Body of pancreas (tissue), 4 donors: ENCODE measurements around the gene PTPRD.

Experiments
- CTCF ChIP-seq, 7 experiments: fragments of 450-650 bp in 4 of 7; fragments of 200-600 bp in 3 of 7; sonication (generic) in 3 of 7; IDR thresholded peaks; one replicate each; pipeline ENCODE4 v1.5.1; 2016 to 2019; ENCODE audit warnings: antibody characterized with exemption in 7 of 7
- POLR2A ChIP-seq, 3 donors: fragments of 450-650 bp; IDR thresholded peaks; one replicate each; pipeline ENCODE4 v1.6.1; 2016; ENCODE audit warnings: antibody characterized with exemption in 3 of 3, mild to moderate bottlenecking in 2 of 3

- TF ChIP-seq POLR2A (IDR thresholded peaks at IDR 0.05) (no peak), CTCF (IDR thresholded peaks at IDR 0.05) (no peak)
Measured at GRCh38 chr9:10341057-10341456, 271.7 kb downstream of the PTPRD start.
